NCI-H345 treated with DMSO at 0.1 percent for 48 hours (cell line): ENCODE results near the gene XPNPEP2.

ENCODE experiments used
- DNase-seq: peaks from one replicate; lab custom pipeline; 2025; ENCODE audit not compliant: unreplicated experiment; lab: John Stamatoyannopoulos, UW

The XPNPEP2 gene

DNA sequence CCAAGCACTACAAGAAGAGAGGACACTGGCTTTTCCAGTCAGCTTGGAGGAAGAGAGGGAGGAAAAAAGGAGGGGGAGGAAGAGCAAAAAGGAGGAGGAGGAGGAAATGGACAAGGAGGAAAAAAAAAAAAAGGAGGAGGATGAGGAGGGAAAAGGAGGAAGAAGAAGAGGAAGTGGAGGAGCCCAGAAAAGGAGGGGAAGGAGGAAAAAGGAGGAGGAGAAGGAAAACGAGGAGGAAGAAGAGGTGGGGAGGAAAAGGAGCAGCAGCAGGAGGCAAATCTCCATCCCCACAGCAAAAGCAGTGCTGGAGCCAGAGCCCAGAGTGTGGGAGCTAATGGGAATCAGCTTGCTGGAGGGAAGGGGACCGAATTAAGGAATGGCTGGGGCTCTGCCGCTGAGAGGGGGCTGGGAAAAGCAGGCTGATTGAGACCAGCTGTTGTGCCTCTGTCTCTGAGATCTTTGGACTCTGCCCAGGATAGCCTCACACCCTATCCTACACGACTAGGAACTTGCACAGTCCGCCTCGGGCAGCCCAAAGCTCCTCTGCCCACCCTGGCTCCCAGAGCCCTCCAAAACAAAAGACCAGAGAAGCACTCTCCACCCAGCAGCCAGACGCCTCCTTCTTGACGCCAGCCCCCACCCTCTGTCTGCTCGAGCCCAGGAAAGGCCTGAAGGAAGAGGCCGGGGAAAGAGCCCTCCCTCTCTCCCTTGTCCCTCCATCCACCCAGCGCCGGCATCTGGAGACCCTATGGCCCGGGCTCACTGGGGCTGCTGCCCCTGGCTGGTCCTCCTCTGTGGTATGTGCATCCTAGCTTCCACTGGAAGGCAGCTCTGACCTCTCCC lies at the start of gene XPNPEP2:
XPNPEP2 (plus strand) TSS at position 514 of the 843 bp plus-strand sequence; CDS start at position 749, 235 bp downstream.
- no peak for DNase-seq

DNA sequence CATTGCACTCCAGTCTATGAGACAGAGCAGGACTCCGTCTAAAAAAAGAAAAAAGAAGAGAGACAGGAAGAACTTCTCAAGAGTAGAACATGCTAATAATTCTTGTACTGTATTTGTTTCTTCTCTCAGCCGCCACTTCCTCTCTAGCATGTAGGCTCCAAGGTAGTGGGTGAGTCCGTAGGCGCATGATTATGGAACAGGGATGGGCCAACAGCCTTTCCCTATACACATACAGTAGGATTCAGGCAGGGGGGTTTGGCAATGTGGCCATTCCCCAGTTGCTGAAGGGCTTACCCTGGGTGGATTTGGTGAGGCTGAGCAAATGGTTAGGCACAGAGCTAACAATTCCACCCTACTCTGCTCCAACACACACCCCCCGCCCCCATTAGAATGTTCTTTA lies 49.0 kb upstream of the XPNPEP2 start:
- DNase-seq: no peak

GRCh38 chrX:129690435-129690834 lies 48.3 kb upstream of the XPNPEP2 start:
- no peak for DNase-seq

- no peak for DNase-seq
Observed at GRCh38 chrX:129693354-129693753, 45.4 kb upstream of the XPNPEP2 start.

DNA sequence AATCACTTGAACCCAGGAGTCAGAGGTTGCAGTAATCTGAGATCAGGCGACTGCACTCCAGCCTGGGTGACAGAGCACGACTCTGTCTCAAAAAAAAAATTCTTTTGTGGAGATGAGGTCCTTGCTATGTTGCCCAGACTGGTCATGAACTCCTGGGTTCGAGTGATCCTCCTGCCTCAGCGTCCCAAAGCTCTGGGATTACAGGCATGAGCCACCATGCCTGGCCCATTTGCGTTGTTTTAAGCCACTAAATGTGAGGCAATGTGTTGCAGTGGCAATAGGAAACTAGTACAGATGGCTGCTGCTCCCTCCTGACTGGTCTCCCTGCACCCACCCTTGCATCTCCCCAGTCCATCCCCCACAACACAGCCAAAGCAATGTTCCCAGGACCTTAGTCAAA lies 44.0 kb upstream of the XPNPEP2 start:
- DNase-seq: no peak

DNA sequence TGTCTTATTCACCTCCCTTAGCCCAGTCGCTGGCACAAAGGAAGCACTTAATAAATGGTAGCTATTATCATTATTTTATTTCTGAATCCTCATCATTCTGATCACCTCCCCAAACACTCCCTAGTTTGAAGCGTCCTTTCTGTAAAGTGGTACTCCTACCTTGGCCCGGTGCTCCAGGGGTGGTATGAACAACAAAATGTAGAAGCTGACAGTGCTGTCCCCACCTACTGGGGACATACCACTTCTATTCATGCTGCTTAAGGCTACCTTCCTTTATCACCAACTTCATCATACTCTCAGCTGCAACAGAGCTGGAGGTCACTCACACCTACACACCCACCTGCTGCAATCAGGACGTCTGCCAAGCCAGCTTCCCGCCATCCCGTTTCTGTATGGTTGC lies 43.2 kb upstream of the XPNPEP2 start:
- no peak for DNase-seq

GRCh38 chrX:129695937-129696336 lies 42.8 kb upstream of the XPNPEP2 start:
- DNase-seq: no peak

DNA sequence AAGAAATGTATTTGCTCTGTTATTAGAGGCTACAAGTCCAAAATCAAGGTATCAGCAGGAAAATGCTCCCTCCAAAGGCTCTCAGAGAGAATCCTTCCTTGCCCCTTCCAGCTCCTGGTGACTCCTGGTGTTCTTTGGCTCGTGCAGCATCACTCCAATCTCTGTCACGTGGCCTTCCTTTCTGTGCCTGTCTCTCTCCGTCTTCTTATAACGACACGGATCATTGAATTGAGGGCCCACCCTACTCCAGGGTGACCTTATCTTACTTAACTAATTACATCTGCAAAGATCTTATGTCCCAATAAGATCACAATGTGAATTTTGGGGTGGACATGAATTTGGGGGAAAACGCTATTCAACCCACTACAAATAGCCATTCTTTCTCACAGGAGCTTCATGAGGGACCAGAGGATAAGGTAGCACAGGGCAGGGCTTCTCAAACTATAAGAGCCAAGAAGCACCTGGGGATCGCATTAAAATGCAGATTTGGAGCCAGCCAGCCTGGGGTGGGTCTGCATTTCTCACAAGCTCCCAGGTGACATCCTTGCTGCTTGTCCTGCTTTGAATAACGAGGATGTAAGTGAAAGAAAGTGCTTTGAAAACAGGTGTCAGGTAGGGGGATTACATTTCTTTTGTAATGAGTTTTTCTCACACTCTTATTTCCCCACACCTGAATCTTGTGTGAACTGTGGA lies 42.2 kb upstream of the XPNPEP2 start:
- DNase-seq: no peak

GRCh38 chrX:129697204-129697829 lies 41.5 kb upstream of the XPNPEP2 start:
- no peak for DNase-seq

- no peak for DNase-seq
Observed at GRCh38 chrX:129698150-129698549, 40.6 kb upstream of the XPNPEP2 start.

- DNase-seq: no peak
Observed at GRCh38 chrX:129700536-129700935, 38.2 kb upstream of the XPNPEP2 start.

- DNase-seq: no peak
Observed at GRCh38 chrX:129701624-129702069, 37.1 kb upstream of the XPNPEP2 start.

- no peak for DNase-seq
Observed at GRCh38 chrX:129704491-129704890, 34.3 kb upstream of the XPNPEP2 start.

DNA sequence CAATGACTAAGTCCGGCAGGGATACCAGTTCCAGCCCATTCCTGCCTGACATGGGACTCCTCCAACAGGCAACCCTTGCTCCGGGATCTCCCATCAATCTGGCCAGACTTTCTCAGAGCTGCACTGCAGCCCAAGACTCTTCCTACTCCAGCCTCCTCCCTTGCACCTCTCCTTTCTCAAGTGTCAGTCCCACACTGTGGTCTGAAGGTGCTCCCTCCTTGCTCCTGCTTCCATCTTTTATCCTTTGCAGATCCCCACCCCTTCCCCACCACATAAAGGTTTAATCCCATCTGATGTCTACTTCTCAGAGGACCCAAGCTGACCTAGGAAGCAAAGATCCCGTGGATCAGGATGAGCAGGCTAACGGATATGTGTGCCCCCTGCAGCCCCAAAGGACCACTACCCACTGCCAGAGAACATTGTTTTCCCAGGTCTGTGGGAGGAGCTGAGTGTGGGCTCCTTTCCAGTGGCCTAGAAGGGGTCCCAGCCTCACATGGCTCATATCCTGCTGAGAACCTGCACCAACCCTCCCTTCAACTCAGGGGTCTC lies 33.3 kb upstream of the XPNPEP2 start:
- DNase-seq: no peak

GRCh38 chrX:129705988-129706387 lies 32.8 kb upstream of the XPNPEP2 start:
- DNase-seq: no peak

DNA sequence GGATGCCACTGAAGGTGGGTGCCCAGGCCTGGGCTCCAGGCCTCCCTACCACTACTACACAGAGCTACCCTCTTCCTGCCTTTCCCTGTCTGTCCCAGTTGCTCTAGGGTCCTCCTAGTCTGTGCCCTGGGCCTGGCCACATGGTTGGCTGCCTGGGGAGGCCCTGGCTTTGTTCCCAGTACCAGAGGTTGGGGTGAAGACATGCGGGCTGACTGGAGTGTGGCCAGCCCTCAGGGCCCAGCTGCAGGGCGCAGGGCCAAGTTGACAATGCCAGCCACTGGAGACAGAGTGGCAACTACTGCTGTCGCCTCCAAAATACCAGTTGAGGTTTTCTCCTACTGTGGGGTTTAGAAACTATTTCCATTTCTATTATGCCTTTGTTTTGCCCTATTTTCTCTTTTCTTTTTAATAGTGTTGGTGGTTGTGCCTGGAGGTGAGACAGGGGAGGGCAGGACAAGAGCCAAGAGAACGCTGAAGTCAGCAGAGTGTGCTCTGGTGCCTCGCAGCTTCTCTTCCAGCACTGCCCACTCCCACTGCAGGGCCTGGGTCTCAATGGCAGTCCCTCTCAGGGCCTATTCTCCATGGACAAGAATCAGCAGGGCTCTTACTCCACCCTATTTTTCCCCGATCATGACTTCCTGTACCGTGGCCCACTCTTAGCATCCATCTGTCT lies 32.2 kb upstream of the XPNPEP2 start:
- no peak for DNase-seq

- no peak for DNase-seq
Observed at GRCh38 chrX:129714581-129714980, 24.2 kb upstream of the XPNPEP2 start.

DNA sequence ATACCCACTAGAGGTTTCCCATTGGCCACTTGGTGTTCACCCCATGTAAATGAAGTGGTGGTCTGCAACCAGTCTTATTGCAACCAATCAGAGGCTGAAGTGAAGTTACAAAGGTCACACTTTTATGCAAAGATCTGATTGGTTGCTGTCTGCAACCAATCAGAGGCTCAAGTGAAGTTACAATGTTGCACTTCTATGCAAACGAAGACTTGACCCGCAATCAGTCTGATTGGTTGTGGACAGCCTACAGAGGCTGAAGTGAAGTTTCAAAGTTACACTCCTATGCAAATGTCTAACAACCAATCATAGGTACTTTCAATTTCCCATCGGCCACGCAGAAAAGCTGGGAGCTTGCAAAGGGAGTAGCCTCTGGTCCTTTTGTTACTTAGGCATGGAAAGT lies 22.3 kb upstream of the XPNPEP2 start:
- DNase-seq: no peak

DNA sequence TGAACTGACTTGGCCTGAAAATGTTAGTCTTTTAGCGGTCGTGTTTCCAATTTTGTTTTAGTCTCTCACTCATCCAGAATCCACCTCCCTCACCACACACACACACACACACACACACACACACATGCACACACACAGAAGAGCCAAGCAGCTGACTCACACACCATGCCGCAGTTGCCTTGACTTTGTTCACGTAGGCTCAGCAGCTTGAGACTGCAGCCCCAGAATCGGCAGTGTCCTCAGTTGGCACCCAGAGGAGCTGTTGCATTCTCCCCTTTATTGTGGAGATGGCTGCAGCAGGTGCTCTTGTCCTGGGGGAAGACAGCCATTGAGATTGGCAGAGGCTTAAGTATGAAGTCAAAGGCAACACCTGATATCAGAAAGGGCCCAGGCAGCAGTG lies 20.9 kb upstream of the XPNPEP2 start:
- no peak for DNase-seq

DNA sequence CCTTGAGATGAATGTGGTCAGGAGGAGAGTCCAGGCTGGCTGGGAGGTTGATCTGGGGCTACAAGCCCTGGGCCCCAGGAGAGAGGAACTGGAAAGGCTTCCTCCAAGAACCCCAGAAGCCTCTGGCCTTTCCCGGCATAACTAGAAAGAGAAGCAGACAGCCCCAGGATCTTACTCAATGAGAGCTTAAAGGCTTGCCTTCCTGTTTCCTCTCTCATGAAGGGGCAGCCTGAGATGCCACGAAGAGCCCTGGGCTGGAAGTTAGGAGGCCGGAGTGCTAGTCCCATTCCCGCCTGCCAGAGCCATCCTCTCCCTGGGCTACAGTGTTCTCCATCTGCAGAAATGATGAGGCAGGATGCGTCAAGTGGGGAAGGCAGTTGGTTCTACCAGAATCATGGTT lies 20.1 kb upstream of the XPNPEP2 start:
- no peak for DNase-seq

- no peak for DNase-seq
Observed at GRCh38 chrX:129719268-129719667, 19.5 kb upstream of the XPNPEP2 start.
